Measurements from ENCODE around the gene SELP. TPM values are rescaled to one million over a fixed set of nuclear protein-coding genes. Genes with fewer than 3 reads are reported as not detected.

The SELP gene
- total and polyA plus RNA-seq, 5 donors from 2014 or later: 12.1 to 25.2 (median 22.2) TPM

DNA sequence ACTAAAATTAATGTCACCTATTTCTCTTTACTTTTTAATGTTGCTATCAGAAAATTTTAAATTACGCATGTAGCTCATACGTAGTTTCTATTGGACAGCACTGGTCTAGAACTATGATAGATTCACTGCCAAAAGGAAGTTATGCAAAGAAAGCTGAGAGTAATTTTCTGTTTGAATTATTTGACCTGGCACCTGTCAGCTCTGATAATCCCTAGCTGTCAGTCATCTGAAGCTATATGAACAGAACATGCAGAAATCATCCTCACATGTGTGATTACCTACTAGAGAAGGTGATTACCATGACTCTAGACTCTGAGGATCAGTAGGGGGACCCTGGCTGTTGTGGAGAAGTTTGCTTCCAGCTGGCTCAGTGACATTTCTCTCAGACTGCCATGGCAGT lies 84.5 kb downstream of the SELP start:
- Mint-ChIP-seq H3K4me1 (peaks cover 11 to 26% (median 12%) of the 10 kb centered on the region in 4 donors), H3K36me3 (peaks cover 18% of the 10 kb centered on the region), H3K9me3 (no peaks in the 10 kb centered on the region), H3K4me3 (no peak overlapping the region), H3K27ac (peak overlapping the region in 1 of 3 donors; percentile 78), H3K27me3 (no peaks in the 10 kb centered on the region)
- H3K4me1 ChIP-seq (ENCODE audit: control insufficient read depth, insufficient read depth, low read length, poor library complexity, severe bottlenecking): no peaks in the 10 kb centered on the region
- H3K36me3 ChIP-seq (ENCODE audit: control insufficient read depth, insufficient read depth, low read length): peaks cover 60% of the 10 kb centered on the region
- ATAC-seq (ENCODE audit: low read depth in 2 of 2) (no peak), DNase-seq (no peak)
- no peaks in the 10 kb centered on the region for H3K9me3 ChIP-seq (ENCODE audit: control insufficient read depth in 2 of 2, low read length in 2 of 2)
- H3K27ac ChIP-seq (ENCODE audit: insufficient read depth, low read length, poor library complexity, severe bottlenecking): no peak overlapping the region
- H3K27me3 ChIP-seq (ENCODE audit: control insufficient read depth, insufficient read depth, low read length): no peaks in the 10 kb centered on the region
- H3K4me3 ChIP-seq (ENCODE audit: low read depth, low read length): no peak overlapping the region

DNA sequence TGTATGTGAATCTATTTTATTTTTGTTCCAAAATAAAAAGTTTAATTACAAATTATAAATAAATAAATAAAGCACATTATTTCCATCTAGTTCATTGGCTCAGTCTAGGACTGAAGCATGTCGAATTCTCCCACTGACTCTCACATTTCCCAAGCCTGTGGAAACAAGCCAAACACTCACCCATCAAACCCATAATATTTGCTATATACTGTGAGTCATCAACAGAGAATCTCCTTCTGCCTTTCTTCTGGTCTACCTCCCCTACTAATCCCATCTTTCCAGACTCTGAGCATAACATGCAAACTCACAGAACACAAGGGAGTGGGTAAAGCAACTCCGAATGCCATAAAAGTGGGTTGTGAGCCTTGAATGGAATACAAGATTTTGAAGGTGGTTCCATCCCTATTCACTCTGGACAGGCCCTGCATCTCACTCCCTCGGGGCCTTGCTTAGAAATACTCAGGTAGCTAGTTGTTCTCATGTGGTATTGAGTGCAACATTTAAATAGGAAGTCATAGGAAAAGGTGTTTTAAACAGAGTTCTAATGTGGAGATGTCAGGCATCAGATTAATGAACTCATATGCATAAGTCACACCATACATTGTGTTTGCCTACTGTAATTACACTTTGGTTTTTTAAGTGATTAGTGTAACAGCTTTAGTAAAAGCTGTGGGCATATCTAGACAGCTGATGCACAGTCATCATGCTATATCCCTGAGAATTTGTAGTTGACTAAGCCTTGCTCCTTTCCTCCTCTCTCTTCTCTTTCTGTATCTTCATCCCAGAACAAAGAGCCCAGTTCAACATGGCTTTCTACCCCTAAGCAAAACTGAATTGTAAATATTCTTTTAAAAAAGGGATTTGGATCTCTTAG lies 90.7 kb downstream of the SELP start:
- Mint-ChIP-seq H3K36me3 (peaks cover 18% of the 10 kb centered on the region), H3K27me3 (no peaks in the 10 kb centered on the region), H3K9me3 (no peaks in the 10 kb centered on the region), H3K27ac (peak overlapping the region in 1 of 3 donors; percentile 24), H3K4me3 (no peak overlapping the region), H3K4me1 (peaks cover 0 to 5% (median 0%) of the 10 kb centered on the region in 4 donors)
- no peak for ATAC-seq (ENCODE audit: low read depth in 2 of 2)
- H3K4me1 ChIP-seq (ENCODE audit: control insufficient read depth, insufficient read depth, low read length, poor library complexity, severe bottlenecking): no peaks in the 10 kb centered on the region
- no peak for DNase-seq
- peaks cover 50% of the 10 kb centered on the region for H3K36me3 ChIP-seq (ENCODE audit: control insufficient read depth, insufficient read depth, low read length)
- no peaks in the 10 kb centered on the region for H3K9me3 ChIP-seq (ENCODE audit: control insufficient read depth in 2 of 2, low read length in 2 of 2)
- H3K27ac ChIP-seq (ENCODE audit: insufficient read depth, low read length, poor library complexity, severe bottlenecking): no peak overlapping the region
- no peak overlapping the region for H3K4me3 ChIP-seq (ENCODE audit: low read depth, low read length)
- H3K27me3 ChIP-seq (ENCODE audit: control insufficient read depth, insufficient read depth, low read length): no peaks in the 10 kb centered on the region

Other genes with a start within 250 kb of the SELP start
- not detected for gene CCDC181, start 202.7 kb downstream of the SELP start, total RNA-seq
- not detected for gene CCDC181, start 202.7 kb downstream of the SELP start, polyA plus RNA-seq
- 4.3 TPM for gene SLC19A2, start 144.2 kb downstream of the SELP start, total RNA-seq
- 1 to 10 TPM in 1 of 4 donors, under 1 TPM in 3; 0.48 to 1.2 (median 0.72) TPM for gene SLC19A2, start 144.2 kb downstream of the SELP start, polyA plus RNA-seq
- gene F5, start 43.6 kb downstream of the SELP start, total RNA-seq: 80.6 TPM
- gene F5, start 43.6 kb downstream of the SELP start, polyA plus RNA-seq: 10 to 100 TPM; 10.1 to 29.4 (median 17.5) TPM
- 370 TPM for gene SELL, start 81.5 kb upstream of the SELP start, total RNA-seq
- 1,000 to 10,000 TPM; 1,894 to 2,165 (median 2,020) TPM for gene SELL, start 81.5 kb upstream of the SELP start, polyA plus RNA-seq
- not detected for gene SELE, start 104.0 kb upstream of the SELP start, total RNA-seq
- under 1 TPM in 2 of 4 donors, not detected in 2; 0.06 to 0.09 TPM for gene SELE, start 104.0 kb upstream of the SELP start, polyA plus RNA-seq
- gene METTL18, start 164.8 kb upstream of the SELP start, total RNA-seq: 5.6 TPM
- 10 to 100 TPM; 18.6 to 45.4 (median 32.9) TPM for gene METTL18, start 164.8 kb upstream of the SELP start, polyA plus RNA-seq

Data from CD4-positive, CD25-positive, alpha-beta regulatory T cell (primary cell).